ENCODE measurements around the gene GMDS.

GMDS gene

GRCh38 chr6:1657771-1658165 lies 587.6 kb downstream of the GMDS start:
- H3K36me3 ChIP-seq (ENCODE audit: control insufficient read depth, insufficient read depth, low read length) = no peaks in the 10 kb centered on the region
- H3K4me2 ChIP-seq (ENCODE audit: low read length) = no peak overlapping the region
- no peak overlapping the region for H3K4me3 ChIP-seq (ENCODE audit: low read depth, low read length)
- no peaks in the 10 kb centered on the region for H3K79me2 ChIP-seq
- no peaks in the 10 kb centered on the region for H3K27me3 ChIP-seq (ENCODE audit: control insufficient read depth, insufficient read depth, low read length)
- no peak overlapping the region for H2AFZ ChIP-seq
- no peak overlapping the region for H3K27ac ChIP-seq
- H3K4me1 ChIP-seq = no peaks in the 10 kb centered on the region
- no peak overlapping the region for H3K9ac ChIP-seq
- no peaks in the 10 kb centered on the region for H3K9me3 ChIP-seq (ENCODE audit: control insufficient read depth, low read length)
- TF ChIP-seq CTCF (IDR thresholded peaks at IDR 0.05) = no peak

- Histone ChIP-seq H3K9ac (no peak overlapping the region), H3K4me3 (ENCODE audit: low read depth, low read length) (no peak overlapping the region), H3K9me3 (ENCODE audit: control insufficient read depth, low read length) (no peaks in the 10 kb centered on the region), H2AFZ (no peak overlapping the region), H3K4me1 (no peaks in the 10 kb centered on the region), H3K36me3 (ENCODE audit: control insufficient read depth, insufficient read depth, low read length) (no peaks in the 10 kb centered on the region), H3K79me2 (no peaks in the 10 kb centered on the region), H3K27me3 (ENCODE audit: control insufficient read depth, insufficient read depth, low read length) (no peaks in the 10 kb centered on the region), H3K4me2 (ENCODE audit: low read length) (no peak overlapping the region), H3K27ac (no peak overlapping the region)
- no peak for TF ChIP-seq CTCF (IDR thresholded peaks at IDR 0.05)
These were observed 588.2 kb downstream of the GMDS start for GRCh38 chr6:1657116-1657770.

- H3K4me3 ChIP-seq (ENCODE audit: low read depth, low read length) = no peak overlapping the region
- no peaks in the 10 kb centered on the region for H3K79me2 ChIP-seq
- H3K36me3 ChIP-seq (ENCODE audit: control insufficient read depth, insufficient read depth, low read length) = no peaks in the 10 kb centered on the region
- no peak overlapping the region for H3K4me2 ChIP-seq (ENCODE audit: low read length)
- no peaks in the 10 kb centered on the region for H3K9me3 ChIP-seq (ENCODE audit: control insufficient read depth, low read length)
- no peak overlapping the region for H3K27ac ChIP-seq
- TF ChIP-seq CTCF (IDR thresholded peaks at IDR 0.05) = no peak
- H3K27me3 ChIP-seq (ENCODE audit: control insufficient read depth, insufficient read depth, low read length) = no peaks in the 10 kb centered on the region
- H3K9ac ChIP-seq = no peak overlapping the region
- H3K4me1 ChIP-seq = no peaks in the 10 kb centered on the region
- H2AFZ ChIP-seq = no peak overlapping the region
These were observed 591.4 kb downstream of the GMDS start for GRCh38 chr6:1654054-1654453.

DNA sequence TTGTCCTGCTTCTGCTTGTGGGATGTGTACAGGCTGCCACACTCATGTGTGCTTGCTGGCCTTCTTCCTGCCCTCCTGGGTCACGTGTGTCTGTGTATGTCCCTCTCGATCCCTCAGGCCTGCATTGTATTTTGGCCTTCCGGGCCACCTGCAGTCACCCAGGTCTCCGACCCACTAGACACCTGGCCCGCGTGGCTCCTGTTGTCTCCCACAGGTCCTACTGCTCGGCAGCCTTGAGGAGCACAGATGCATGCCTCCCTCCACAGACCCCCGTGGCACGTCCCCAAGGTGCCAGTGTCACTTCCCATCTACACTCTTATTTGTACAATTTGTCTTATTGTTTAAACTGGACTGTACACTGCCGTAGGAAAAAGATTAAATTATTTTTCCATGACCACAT lies 592.6 kb downstream of the GMDS start:
- no peak for TF ChIP-seq CTCF (IDR thresholded peaks at IDR 0.05)
- H3K79me2 ChIP-seq = no peaks in the 10 kb centered on the region
- no peaks in the 10 kb centered on the region for H3K36me3 ChIP-seq (ENCODE audit: control insufficient read depth, insufficient read depth, low read length)
- no peak overlapping the region for H3K27ac ChIP-seq
- no peak overlapping the region for H2AFZ ChIP-seq
- H3K4me2 ChIP-seq (ENCODE audit: low read length) = no peak overlapping the region
- H3K9ac ChIP-seq = no peak overlapping the region
- H3K27me3 ChIP-seq (ENCODE audit: control insufficient read depth, insufficient read depth, low read length) = no peaks in the 10 kb centered on the region
- H3K9me3 ChIP-seq (ENCODE audit: control insufficient read depth, low read length) = no peaks in the 10 kb centered on the region
- no peaks in the 10 kb centered on the region for H3K4me1 ChIP-seq
- H3K4me3 ChIP-seq (ENCODE audit: low read depth, low read length) = no peak overlapping the region

DNA sequence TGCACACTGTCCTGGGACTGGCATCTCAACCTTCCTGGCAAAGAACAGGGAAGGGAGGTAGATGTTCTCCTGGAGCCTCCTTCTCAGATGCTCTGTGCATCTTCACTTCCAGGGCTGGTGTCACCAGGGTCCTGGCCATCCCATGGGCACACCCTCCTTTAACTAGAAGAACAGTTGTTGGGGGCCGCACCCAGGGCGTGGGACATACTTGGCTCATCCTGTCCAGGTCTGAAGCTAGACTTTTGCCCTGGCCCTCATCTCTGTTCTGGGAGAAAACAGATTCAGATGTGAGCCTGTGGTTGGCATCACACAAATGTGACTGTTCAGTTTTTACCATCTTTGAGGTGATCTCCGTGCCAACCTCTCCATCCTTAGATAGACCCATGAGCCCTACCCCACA lies 594.0 kb downstream of the GMDS start:
- Histone ChIP-seq H3K9ac (no peak overlapping the region), H3K79me2 (no peaks in the 10 kb centered on the region), H3K36me3 (ENCODE audit: control insufficient read depth, insufficient read depth, low read length) (no peaks in the 10 kb centered on the region), H3K4me2 (ENCODE audit: low read length) (no peak overlapping the region), H3K27me3 (ENCODE audit: control insufficient read depth, insufficient read depth, low read length) (no peaks in the 10 kb centered on the region), H3K27ac (no peak overlapping the region), H3K4me3 (ENCODE audit: low read depth, low read length) (no peak overlapping the region), H3K9me3 (ENCODE audit: control insufficient read depth, low read length) (no peaks in the 10 kb centered on the region), H2AFZ (no peak overlapping the region), H3K4me1 (no peaks in the 10 kb centered on the region)
- TF ChIP-seq CTCF (IDR thresholded peaks at IDR 0.05) = no peak
